Panc1 (cell line): ENCODE results near the gene ARRDC2. TPM values are rescaled to one million over a fixed set of nuclear protein-coding genes. Genes with fewer than 3 reads are reported as not detected.

ENCODE experiments used
- ATAC-seq: fragments of 200-7000 bp; cut with Tn5 transposase; 2 replicates; pipeline ENCODE4 v1.9.1; 2020; ENCODE audit warnings: mild to moderate bottlenecking, moderate library complexity
- BruUV-seq: library from RNA; stranded (reverse); fragments of 400-500 nt; replicated peaks from 2 replicates; lab custom pipeline; 2021; lab: Mats Ljungman, UMichigan
- CTCF ChIA-PET: fragments of 300-600 bp; sonication (Branson Sonifier 250); formaldehyde crosslinking; loops from one replicate; lab custom pipeline; 2022; ENCODE audit warnings: antibody characterized with exemption; lab: Charles Lee
- POLR2A ChIA-PET: fragments of 300-600 bp; sonication (Branson Sonifier 250); formaldehyde crosslinking; loops from one replicate; lab custom pipeline; 2022; ENCODE audit warnings: antibody characterized with exemption; lab: Charles Lee
- DNase-seq: peaks from one replicate; pipeline ENCODE4 v3.0.0-alpha.2; 2010; ENCODE audit warnings: low read depth, low spot score
- H3K27ac ChIP-seq: 2 replicates; pipeline ENCODE4 v1.5.1; 2011; ENCODE audit warnings: mild to moderate bottlenecking, low read length, inconsistent platforms
- H3K27me3 ChIP-seq: fragments of 200-500 bp; sonication (Bioruptor generic); 2 replicates; pipeline ENCODE4 v1.6.0; 2014; ENCODE audit warnings: low read length, inconsistent platforms; ENCODE audit not compliant: control insufficient read depth, insufficient read depth
- H3K36me3 ChIP-seq: fragments of 200-500 bp; sonication (Bioruptor generic); 2 replicates; pipeline ENCODE4 v1.5.1; 2014; ENCODE audit warnings: inconsistent platforms, mild to moderate bottlenecking, low read length, moderate library complexity; ENCODE audit not compliant: control insufficient read depth, insufficient read depth
- H3K4me1 ChIP-seq: 2 replicates; pipeline ENCODE4 v1.5.1; 2011; ENCODE audit warnings: inconsistent platforms, mild to moderate bottlenecking, low read length, moderate library complexity; ENCODE audit not compliant: control insufficient read depth, insufficient read depth
- H3K4me3 ChIP-seq, 2 experiments: 2 replicates each; pipeline ENCODE4 v1.5.1; 2011 to 2012; ENCODE audit warnings: low read depth in 2 of 2, low read length in 2 of 2, mild to moderate bottlenecking in 2 of 2, inconsistent platforms in 1 of 2, moderate library complexity in 1 of 2
- H3K9me3 ChIP-seq: fragments of 200-500 bp; sonication (Bioruptor generic); 2 replicates; pipeline ENCODE4 v1.5.1; 2014; ENCODE audit warnings: low read depth, mild to moderate bottlenecking, inconsistent platforms, low read length, moderate library complexity; ENCODE audit not compliant: control insufficient read depth, insufficient read depth
- POLR2AphosphoS5 ChIP-seq: IDR thresholded peaks from 2 replicates; pipeline ENCODE4 v1.6.1; 2012; ENCODE audit warnings: mild to moderate bottlenecking, low read depth, low read length, moderate library complexity
- SIN3A ChIP-seq: IDR thresholded peaks from 2 replicates; pipeline ENCODE4 v1.6.1; 2012; ENCODE audit warnings: low read depth, mild to moderate bottlenecking, low read length, moderate library complexity, borderline replicate concordance; ENCODE audit not compliant: insufficient read depth
- TCF7L2 ChIP-seq: IDR thresholded peaks from 2 replicates; pipeline ENCODE4 v1.6.1; 2011; ENCODE audit warnings: mild to moderate bottlenecking, low read depth, low read length, inconsistent platforms
- in situ Hi-C: cut with HindIII; loops from 2 replicates; pipeline ENCODE4 v1.10.0; 2016; ENCODE audit warnings: low sequenced_read_pairs, low pct_unique_long_range_greater_than_20kb
- intact Hi-C: fragments of 100-400 bp; cut with micrococcal nuclease; formaldehyde crosslinking; loops from one replicate; pipeline ENCODE4 v1.10.0; 2022; ENCODE audit not compliant: unreplicated experiment
- total RNA-seq: library from RNA; stranded (reverse); gene quantifications from one replicate; pipeline ENCODE4 v1.2.1, GENCODE V29; 2021; ENCODE audit not compliant: unreplicated experiment
- TF ChIP-seq, protein P1 (sequence below): fragments of 450-650 bp; IDR thresholded peaks from 2 replicates; pipeline ENCODE4 v1.5.1; 2017; ENCODE audit warnings: mild to moderate bottlenecking
- TF ChIP-seq, protein P2 (sequence below), 2 experiments: IDR thresholded peaks; 2 replicates each; pipeline ENCODE4 v1.6.1; 2011 to 2012; ENCODE audit warnings: low read depth in 2 of 2, control low read depth in 1 of 2, low read length in 1 of 2, mild to moderate bottlenecking in 1 of 2, moderate library complexity in 1 of 2; ENCODE audit not compliant: insufficient read depth in 1 of 2

Gene ARRDC2
- total RNA-seq, 1 experiment from 2014 or later, result 21.4 TPM

DNA sequence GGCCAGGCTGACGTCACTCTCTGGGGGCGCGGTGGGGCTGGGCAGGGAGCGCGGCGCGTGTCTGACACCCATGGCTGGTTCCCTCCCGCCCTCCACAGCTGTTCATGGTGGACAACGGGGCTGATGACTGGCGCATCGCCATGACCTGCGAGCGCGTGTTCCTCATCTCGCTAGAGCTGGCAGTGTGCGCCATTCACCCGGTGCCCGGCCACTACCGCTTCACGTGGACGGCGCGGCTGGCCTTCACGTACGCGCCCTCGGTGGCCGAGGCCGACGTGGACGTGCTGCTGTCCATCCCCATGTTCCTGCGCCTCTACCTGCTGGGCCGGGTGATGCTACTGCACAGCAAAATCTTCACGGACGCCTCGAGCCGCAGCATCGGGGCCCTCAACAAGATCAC, 26.4 kb upstream of the ARRDC2 start:
- Histone ChIP-seq H3K36me3 (no peaks in the 10 kb centered on the region), H3K4me3 (no peak overlapping the region), H3K4me1 (no peaks in the 10 kb centered on the region), H3K27me3 (no peaks in the 10 kb centered on the region), H3K27ac (no peak overlapping the region), H3K9me3 (no peaks in the 10 kb centered on the region)
- DNase-seq (no peak), ATAC-seq (no peak)
- intact Hi-C loops (no loop called here), in situ Hi-C loops (no loop called here)
- TF ChIP-seq POLR2AphosphoS5 (no peak), SIN3A (no peak), TCF7L2 (no peak)
- TF ChIP-seq, protein P1, sequence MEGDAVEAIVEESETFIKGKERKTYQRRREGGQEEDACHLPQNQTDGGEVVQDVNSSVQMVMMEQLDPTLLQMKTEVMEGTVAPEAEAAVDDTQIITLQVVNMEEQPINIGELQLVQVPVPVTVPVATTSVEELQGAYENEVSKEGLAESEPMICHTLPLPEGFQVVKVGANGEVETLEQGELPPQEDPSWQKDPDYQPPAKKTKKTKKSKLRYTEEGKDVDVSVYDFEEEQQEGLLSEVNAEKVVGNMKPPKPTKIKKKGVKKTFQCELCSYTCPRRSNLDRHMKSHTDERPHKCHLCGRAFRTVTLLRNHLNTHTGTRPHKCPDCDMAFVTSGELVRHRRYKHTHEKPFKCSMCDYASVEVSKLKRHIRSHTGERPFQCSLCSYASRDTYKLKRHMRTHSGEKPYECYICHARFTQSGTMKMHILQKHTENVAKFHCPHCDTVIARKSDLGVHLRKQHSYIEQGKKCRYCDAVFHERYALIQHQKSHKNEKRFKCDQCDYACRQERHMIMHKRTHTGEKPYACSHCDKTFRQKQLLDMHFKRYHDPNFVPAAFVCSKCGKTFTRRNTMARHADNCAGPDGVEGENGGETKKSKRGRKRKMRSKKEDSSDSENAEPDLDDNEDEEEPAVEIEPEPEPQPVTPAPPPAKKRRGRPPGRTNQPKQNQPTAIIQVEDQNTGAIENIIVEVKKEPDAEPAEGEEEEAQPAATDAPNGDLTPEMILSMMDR, result no peak
- TF ChIP-seq, protein P2, sequence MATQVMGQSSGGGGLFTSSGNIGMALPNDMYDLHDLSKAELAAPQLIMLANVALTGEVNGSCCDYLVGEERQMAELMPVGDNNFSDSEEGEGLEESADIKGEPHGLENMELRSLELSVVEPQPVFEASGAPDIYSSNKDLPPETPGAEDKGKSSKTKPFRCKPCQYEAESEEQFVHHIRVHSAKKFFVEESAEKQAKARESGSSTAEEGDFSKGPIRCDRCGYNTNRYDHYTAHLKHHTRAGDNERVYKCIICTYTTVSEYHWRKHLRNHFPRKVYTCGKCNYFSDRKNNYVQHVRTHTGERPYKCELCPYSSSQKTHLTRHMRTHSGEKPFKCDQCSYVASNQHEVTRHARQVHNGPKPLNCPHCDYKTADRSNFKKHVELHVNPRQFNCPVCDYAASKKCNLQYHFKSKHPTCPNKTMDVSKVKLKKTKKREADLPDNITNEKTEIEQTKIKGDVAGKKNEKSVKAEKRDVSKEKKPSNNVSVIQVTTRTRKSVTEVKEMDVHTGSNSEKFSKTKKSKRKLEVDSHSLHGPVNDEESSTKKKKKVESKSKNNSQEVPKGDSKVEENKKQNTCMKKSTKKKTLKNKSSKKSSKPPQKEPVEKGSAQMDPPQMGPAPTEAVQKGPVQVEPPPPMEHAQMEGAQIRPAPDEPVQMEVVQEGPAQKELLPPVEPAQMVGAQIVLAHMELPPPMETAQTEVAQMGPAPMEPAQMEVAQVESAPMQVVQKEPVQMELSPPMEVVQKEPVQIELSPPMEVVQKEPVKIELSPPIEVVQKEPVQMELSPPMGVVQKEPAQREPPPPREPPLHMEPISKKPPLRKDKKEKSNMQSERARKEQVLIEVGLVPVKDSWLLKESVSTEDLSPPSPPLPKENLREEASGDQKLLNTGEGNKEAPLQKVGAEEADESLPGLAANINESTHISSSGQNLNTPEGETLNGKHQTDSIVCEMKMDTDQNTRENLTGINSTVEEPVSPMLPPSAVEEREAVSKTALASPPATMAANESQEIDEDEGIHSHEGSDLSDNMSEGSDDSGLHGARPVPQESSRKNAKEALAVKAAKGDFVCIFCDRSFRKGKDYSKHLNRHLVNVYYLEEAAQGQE (IDR thresholded peaks at IDR 0.05; ENCODE audit: insufficient read depth in 1 of 2, low read depth in 2 of 2, low read length in 1 of 2), result no peak
- ChIA-PET CTCF (no interaction called here), POLR2A (no interaction called here)
- BruUV-seq, result no TSS peak

DNA sequence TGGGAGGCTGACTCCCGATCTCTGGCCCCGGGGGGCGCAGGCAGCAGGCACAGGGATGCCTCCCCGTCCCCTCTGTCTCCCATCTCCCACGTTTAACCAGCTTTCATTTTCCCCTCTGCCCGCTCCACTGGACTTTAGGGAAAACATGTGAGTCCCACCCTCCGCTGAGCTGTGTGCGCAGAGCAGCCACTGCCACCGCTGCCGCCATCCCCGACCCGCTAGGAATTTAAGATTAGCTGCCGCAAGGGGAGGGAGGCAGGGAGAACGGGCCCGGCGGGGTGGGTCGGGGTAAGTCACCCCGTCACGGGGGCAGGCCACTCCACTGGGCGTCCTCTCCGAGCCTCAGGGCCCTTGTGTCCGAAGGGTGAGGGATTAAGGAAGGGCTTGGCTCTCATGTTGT, 25.5 kb upstream of the ARRDC2 start:
- no peak overlapping the region for H3K27ac ChIP-seq
- no peaks in the 10 kb centered on the region for H3K9me3 ChIP-seq
- intact Hi-C loops, result no loop called here
- TF ChIP-seq TCF7L2, result no peak
- no peak for TF ChIP-seq POLR2AphosphoS5
- TF ChIP-seq, protein P2 (IDR thresholded peaks at IDR 0.05; ENCODE audit: insufficient read depth in 1 of 2, low read depth in 2 of 2, low read length in 1 of 2), result no peak
- TF ChIP-seq, protein P1, result no peak
- TF ChIP-seq SIN3A, result no peak
- ChIA-PET CTCF (interaction anchor here (0.7 kb wide), 1 partner anchor 18 kb away, joined by 4 read pairs; no protein-coding TSS in a partner anchor), POLR2A (no interaction called here)
- DNase-seq, result no peak
- in situ Hi-C loops, result no loop called here
- no TSS peak for BruUV-seq
- no peaks in the 10 kb centered on the region for H3K4me1 ChIP-seq
- H3K36me3 ChIP-seq, result no peaks in the 10 kb centered on the region
- H3K4me3 ChIP-seq, result no peak overlapping the region
- ATAC-seq, result no peak
- H3K27me3 ChIP-seq, result no peaks in the 10 kb centered on the region
